A549 (cell line): ENCODE results near the gene HMGCLL1.

Source experiments
- BCL3 ChIP-seq: fragments of >200 bp; sonication (Bioruptor Twin); formaldehyde crosslinking; IDR thresholded peaks from 3 replicates; pipeline ENCODE4 v1.6.1; 2016
- CEBPB ChIP-seq, 2 experiments: fragments of >200 bp in 1 of 2; sonication (Bioruptor Twin) in 1 of 2; formaldehyde crosslinking in 1 of 2; IDR thresholded peaks; 2 replicates each; pipeline ENCODE4 v1.6.1; 2012 to 2016
- CTCF ChIP-seq: fragments of >200 bp; sonication (Bioruptor Twin); formaldehyde crosslinking; IDR thresholded peaks from 3 replicates; pipeline ENCODE4 v1.5.1; 2016
- JUN ChIP-seq, 2 experiments: fragments of >200 bp; sonication (Bioruptor Twin); formaldehyde crosslinking; IDR thresholded peaks; 2 replicates in 1 of 2; 3 replicates in 1 of 2; pipeline ENCODE4 v1.6.1; 2016 to 2017
- POLR2AphosphoS2 ChIP-seq: conservative IDR thresholded peaks from 2 replicates; pipeline ENCODE4 v1.6.1; 2012; ENCODE audit warnings: low read length, improper control_type of control experiment, inconsistent platforms
- RAD21 ChIP-seq, 2 experiments: fragments of >200 bp in 1 of 2; sonication (Bioruptor Twin) in 1 of 2; formaldehyde crosslinking in 1 of 2; IDR thresholded peaks in 1 of 2; conservative IDR thresholded peaks in 1 of 2; 2 replicates in 1 of 2; 3 replicates in 1 of 2; pipeline ENCODE4 v1.6.1; 2012 to 2018; ENCODE audit warnings: inconsistent platforms in 1 of 2
- ZSCAN20 ChIP-seq: fragments of 250-450 bp; sonication (Bioruptor Pico); IDR thresholded peaks from 2 replicates; pipeline ENCODE4 v1.8.0; 2022; ENCODE audit warnings: mild to moderate bottlenecking, moderate library complexity

DNA sequence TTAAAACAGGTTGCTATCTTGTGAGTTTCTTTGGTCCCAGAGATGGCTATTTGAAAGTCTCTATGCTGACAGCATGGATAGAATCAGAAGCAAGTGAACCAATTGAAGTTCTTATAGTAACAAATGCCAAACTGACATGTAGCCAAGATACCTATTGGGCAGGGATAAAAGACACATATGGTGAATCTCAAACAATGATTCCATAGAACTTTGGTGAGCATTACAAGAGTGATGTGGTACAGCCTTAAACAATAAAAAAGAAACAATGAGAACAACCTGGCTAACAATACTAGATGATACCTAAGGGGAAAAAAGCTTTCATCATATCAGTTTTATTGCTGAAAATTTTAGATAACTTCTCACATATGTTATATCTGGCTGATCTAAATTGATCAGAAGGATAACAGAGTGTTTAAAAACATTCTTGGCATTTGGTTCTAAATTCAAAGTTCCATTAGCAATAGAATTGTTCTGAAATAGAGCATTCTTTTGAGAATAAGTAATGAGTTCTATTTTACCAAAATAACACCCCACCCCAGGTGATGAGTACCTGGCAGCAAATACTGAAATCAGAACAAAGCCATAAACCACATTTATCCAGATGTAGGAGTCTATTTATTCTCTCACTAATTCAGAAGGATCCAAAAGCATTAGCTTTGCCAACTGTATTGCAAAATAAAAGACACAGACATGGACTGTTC lies 5.8 kb upstream of the HMGCLL1 start:
- TF ChIP-seq ZSCAN20 (CRISPR knock-in tag), result no peak
- TF ChIP-seq CEBPB (IDR thresholded peaks at IDR 0.05), result no peak
- TF ChIP-seq CTCF, result no peak
- no peak for TF ChIP-seq RAD21 (conservative IDR thresholded peaks at IDR 0.05 in 1 of 2, IDR thresholded peaks at IDR 0.05 in 1 of 2)
- TF ChIP-seq BCL3, result no peak
- TF ChIP-seq POLR2AphosphoS2, result no peak
- no peak for TF ChIP-seq JUN (IDR thresholded peaks at IDR 0.05)
